GM18505 (cell line): Measurements from ENCODE around the gene CARMIL3.

ENCODE experiments used
- ATAC-seq: cut with Tn5 transposase; IDR thresholded peaks from one replicate; pipeline ENCODE4 v1.9.1; 2021; ENCODE audit not compliant: unreplicated experiment
- POLR2A ChIP-seq: IDR thresholded peaks from 4 replicates; pipeline ENCODE4 v1.6.1; 2011; ENCODE audit warnings: borderline replicate concordance; ENCODE audit not compliant: insufficient read depth, insufficient read length; ENCODE audit errors: extremely low read depth

CARMIL3 gene

GRCh38 chr14:24062216-24062980 is 10.6 kb downstream of the CARMIL3 start:
- no peak for TF ChIP-seq POLR2A
- no peak for ATAC-seq

- no peak for TF ChIP-seq POLR2A
- no peak for ATAC-seq
These were observed 11.5 kb downstream of the CARMIL3 start for GRCh38 chr14:24063263-24063836.

GRCh38 chr14:24064091-24064795 is 12.4 kb downstream of the CARMIL3 start:
- TF ChIP-seq POLR2A: no peak
- no peak for ATAC-seq

GRCh38 chr14:24064856-24065255 is 13.0 kb downstream of the CARMIL3 start:
- ATAC-seq: no peak
- TF ChIP-seq POLR2A: no peak

GRCh38 chr14:24065408-24065807 is 13.6 kb downstream of the CARMIL3 start:
- TF ChIP-seq POLR2A: no peak
- ATAC-seq: no peak

GRCh38 chr14:24066496-24067132 is 14.8 kb downstream of the CARMIL3 start:
- ATAC-seq: no peak
- TF ChIP-seq POLR2A: no peak

GRCh38 chr14:24067133-24068082 is 15.6 kb downstream of the CARMIL3 start:
- no peak for TF ChIP-seq POLR2A
- ATAC-seq: no peak

GRCh38 chr14:24068711-24069410 is 17.1 kb downstream of the CARMIL3 start:
- TF ChIP-seq POLR2A: no peak
- ATAC-seq: no peak

- ATAC-seq: no peak
- TF ChIP-seq POLR2A: no peak
These were observed 17.6 kb downstream of the CARMIL3 start for GRCh38 chr14:24069411-24069735.

- TF ChIP-seq POLR2A: no peak
- no peak for ATAC-seq
These were observed 18.7 kb downstream of the CARMIL3 start for GRCh38 chr14:24070285-24071143.

GRCh38 chr14:24071144-24071697 is 19.4 kb downstream of the CARMIL3 start, which contains the start of gene CPNE6:
Gene CPNE6 (plus strand): TSS chr14:24071562. CDS start chr14:24072937, 1,375 bp downstream.
- ATAC-seq: no peak
- no peak for TF ChIP-seq POLR2A

GRCh38 chr14:24071836-24072430 is 20.1 kb downstream of the CARMIL3 start:
- no peak for ATAC-seq

More at GRCh38 chr14:24071836-24072430, 20.1 kb downstream of the CARMIL3 start:
- no peak for TF ChIP-seq POLR2A
